Activated T-cell treated with anti-CD3 and anti-CD28 coated beads, Interleukin-2, amount 50 U/mL, for 24 hours (primary cell): ENCODE measurements around the gene MRPS11.

Experiments used
- DNase-seq: peaks from one replicate; pipeline ENCODE4 v3.0.0-alpha.2; 2020
- H3K27ac Mint-ChIP-seq: 2 replicates; pipeline ENCODE4 v1.8.0; 2020; ENCODE audit warnings: mild to moderate bottlenecking, mixed read lengths
- H3K27me3 Mint-ChIP-seq: 2 replicates; pipeline ENCODE4 v1.8.0; 2020; ENCODE audit warnings: mixed read lengths
- H3K36me3 Mint-ChIP-seq: 2 replicates; pipeline ENCODE4 v1.8.0; 2020; ENCODE audit warnings: low read depth, mixed read lengths
- H3K4me1 Mint-ChIP-seq: 2 replicates; pipeline ENCODE4 v1.8.0; 2020; ENCODE audit warnings: low read depth, mixed read lengths
- H3K4me3 Mint-ChIP-seq: 2 replicates; pipeline ENCODE4 v1.8.0; 2020; ENCODE audit warnings: mild to moderate bottlenecking, moderate library complexity, mixed read lengths
- H3K9me3 Mint-ChIP-seq: 2 replicates; pipeline ENCODE4 v1.8.0; 2020; ENCODE audit warnings: mixed read lengths

Gene MRPS11

DNA sequence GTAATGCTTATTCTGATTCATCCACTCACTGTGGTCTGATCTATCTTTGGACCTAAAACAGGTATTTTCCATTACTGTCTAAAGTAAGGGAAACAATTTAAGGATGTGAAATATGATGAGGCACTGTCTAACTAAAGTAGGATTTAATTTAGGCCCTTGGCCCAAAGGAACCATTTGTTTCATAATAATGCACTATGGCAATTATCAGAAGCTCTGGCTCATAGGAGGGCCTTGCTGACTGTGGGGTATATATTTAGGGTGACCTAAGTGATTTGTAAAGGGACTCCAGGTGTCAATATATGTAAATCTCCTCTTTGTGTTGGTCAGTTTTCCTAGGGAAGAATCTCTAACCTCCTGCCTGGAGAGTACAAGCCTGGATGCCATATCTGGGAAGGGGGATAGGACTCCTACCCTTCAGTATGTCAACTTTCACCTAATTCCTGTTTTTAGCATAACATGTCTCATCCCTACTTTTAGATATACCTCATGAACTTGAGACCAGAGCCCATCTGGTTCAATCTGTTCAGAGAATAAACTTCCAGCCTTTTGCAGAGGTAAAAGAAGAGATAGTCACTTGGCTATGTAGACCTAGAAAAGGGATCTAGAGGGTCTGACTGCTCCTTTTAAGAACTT, 58.9 kb downstream of the MRPS11 start:
- Mint-ChIP-seq H3K9me3 (no peaks in the 10 kb centered on the region), H3K27ac (no peak overlapping the region), H3K27me3 (no peaks in the 10 kb centered on the region), H3K4me1 (no peaks in the 10 kb centered on the region), H3K4me3 (no peak overlapping the region), H3K36me3 (peaks cover 79% of the 10 kb centered on the region)
- no peak for DNase-seq

DNA sequence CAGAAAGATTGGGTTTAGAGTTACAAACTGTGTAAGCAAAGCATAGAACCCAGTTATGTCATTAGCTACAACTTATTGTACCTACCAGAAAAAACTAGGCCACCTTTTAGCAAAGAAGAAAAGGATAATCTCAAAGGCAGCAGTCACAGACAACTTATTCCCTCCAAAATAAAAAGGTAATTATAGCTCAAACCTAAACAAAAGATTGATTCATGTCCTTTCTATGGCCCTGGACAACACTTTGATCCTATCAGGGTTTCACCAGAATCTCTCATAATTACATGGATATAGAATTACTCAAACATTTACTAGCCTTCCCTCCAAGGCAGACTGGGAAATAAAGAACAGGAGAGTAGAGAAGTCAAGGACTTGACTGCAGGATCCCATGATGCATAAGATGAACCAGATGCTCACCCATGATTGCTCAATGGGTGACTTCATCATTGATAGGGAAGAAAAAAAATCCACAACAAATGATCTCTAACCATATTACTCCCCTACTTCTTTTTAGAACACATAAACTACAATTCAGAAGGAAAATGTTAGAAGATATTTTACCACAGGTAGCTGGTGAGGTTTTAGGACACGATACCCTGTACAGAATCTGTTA, 61.6 kb downstream of the MRPS11 start:
- no peak for DNase-seq
- Mint-ChIP-seq H3K9me3 (no peaks in the 10 kb centered on the region), H3K4me1 (no peaks in the 10 kb centered on the region), H3K27ac (no peak overlapping the region), H3K4me3 (no peak overlapping the region), H3K27me3 (no peaks in the 10 kb centered on the region), H3K36me3 (peaks cover 84% of the 10 kb centered on the region)
